Erythroblast (primary cell): ENCODE measurements around the gene ZNF398.

ENCODE experiments used
- GATA1 ChIP-seq: IDR thresholded peaks from 2 replicates; pipeline ENCODE4 v1.6.1; 2011; ENCODE audit warnings: low read depth, mild to moderate bottlenecking, control low read depth, low read length, moderate library complexity
- POLR2A ChIP-seq: IDR thresholded peaks from 2 replicates; pipeline ENCODE4 v1.6.1; 2011; ENCODE audit warnings: mild to moderate bottlenecking, low read length

DNA sequence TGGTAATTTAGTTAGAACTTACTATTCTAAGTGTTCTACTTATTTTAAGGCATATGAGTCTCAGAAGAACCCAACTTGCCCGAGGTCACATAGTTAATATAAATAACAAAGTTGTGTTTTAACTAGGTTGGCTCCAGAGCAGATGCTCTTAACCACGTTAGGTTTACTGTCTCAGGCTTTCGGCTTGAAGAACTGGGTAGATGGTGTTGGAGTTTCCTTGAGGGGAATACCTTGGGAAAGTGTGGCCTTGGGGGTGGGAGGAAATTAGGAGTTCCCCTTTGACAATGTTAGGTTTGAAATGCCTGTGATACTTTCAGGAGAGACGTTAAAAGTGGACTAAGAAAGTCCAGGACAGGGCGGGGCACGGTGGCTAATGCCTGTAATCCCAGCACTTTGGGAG, 9.6 kb downstream of the ZNF398 start:
- no peak for TF ChIP-seq POLR2A
- no peak for TF ChIP-seq GATA1
